Neural cell (in vitro differentiated cells): Measurements from ENCODE around the gene SORCS1. TPM values are rescaled to one million over a fixed set of nuclear protein-coding genes. Genes with fewer than 3 reads are reported as not detected.

ENCODE experiments used
- H2AFZ ChIP-seq: fragments of 200-600, 300-800 bp; sonication (generic), shearing (Covaris generic); 2 replicates; pipeline ENCODE4 v1.6.0; 2014; ENCODE audit warnings: low read depth, mild to moderate bottlenecking, antibody characterized with exemption, low read length, moderate library complexity
- H3F3A ChIP-seq: fragments of 200-600 bp; shearing (Covaris generic); 2 replicates; pipeline ENCODE4 v1.6.1; 2016; ENCODE audit warnings: mild to moderate bottlenecking, moderate library complexity, mixed read lengths, antibody characterized with exemption, low read length; ENCODE audit not compliant: insufficient read depth, poor library complexity, severe bottlenecking
- H3K27ac ChIP-seq: fragments of 200-600, 300-800 bp; sonication (generic), shearing (Covaris generic); 2 replicates; pipeline ENCODE4 v1.5.1; 2014; ENCODE audit warnings: mild to moderate bottlenecking, low read length, moderate library complexity
- H3K27me3 ChIP-seq: fragments of 300-800, 200-600 bp; sonication (generic), shearing (Covaris generic); 2 replicates; pipeline ENCODE4 v1.6.0; 2014; ENCODE audit warnings: mild to moderate bottlenecking, low read depth, low read length, moderate library complexity; ENCODE audit not compliant: insufficient read depth
- H3K36me3 ChIP-seq: fragments of 300-800, 200-600 bp; sonication (generic), shearing (Covaris generic); 2 replicates; pipeline ENCODE4 v1.5.1; 2014; ENCODE audit warnings: mild to moderate bottlenecking, antibody characterized with exemption, low read length, moderate library complexity; ENCODE audit not compliant: insufficient read depth
- H3K4me2 ChIP-seq: fragments of 300-800, 200-600 bp; sonication (generic), shearing (Covaris generic); 2 replicates; pipeline ENCODE4 v1.6.0; 2014; ENCODE audit warnings: mild to moderate bottlenecking, low read length
- H3K4me3 ChIP-seq: fragments of 300-800, 200-600 bp; sonication (generic), shearing (Covaris generic); 2 replicates; pipeline ENCODE4 v1.5.1; 2014; ENCODE audit warnings: mild to moderate bottlenecking, low read length, moderate library complexity
- H3K79me2 ChIP-seq: fragments of 200-600 bp; shearing (Covaris generic); replicated peaks from 2 replicates; pipeline ENCODE4 v1.6.0; 2014; ENCODE audit warnings: mild to moderate bottlenecking, low read length, moderate library complexity; ENCODE audit not compliant: insufficient read depth
- H3K9ac ChIP-seq: fragments of 300-800, 200-600 bp; sonication (generic), shearing (Covaris generic); 2 replicates; pipeline ENCODE4 v1.6.1; 2016; ENCODE audit warnings: mild to moderate bottlenecking, low read length, mixed read lengths
- H3K9me2 ChIP-seq: fragments of 200-600 bp; shearing (Covaris generic); 2 replicates; pipeline ENCODE4 v1.6.1; 2016; ENCODE audit warnings: mild to moderate bottlenecking, low read length, mixed read lengths; ENCODE audit not compliant: insufficient read depth
- H3K9me3 ChIP-seq: fragments of 200-600, 300-800 bp; sonication (generic), shearing (Covaris generic); 2 replicates; pipeline ENCODE4 v1.6.1; 2016; ENCODE audit warnings: mild to moderate bottlenecking, mixed run types, low read length, moderate library complexity, mixed read lengths
- H4K20me1 ChIP-seq: fragments of 200-600 bp; shearing (Covaris generic); 2 replicates; pipeline ENCODE4 v1.6.1; 2016; ENCODE audit warnings: mild to moderate bottlenecking, mixed run types; ENCODE audit not compliant: insufficient read depth
- EP300 ChIP-seq: fragments of 450-650 bp; conservative IDR thresholded peaks from 2 replicates; pipeline ENCODE4 v1.6.1; 2014; ENCODE audit warnings: antibody characterized with exemption, mild to moderate bottlenecking, moderate library complexity; ENCODE audit not compliant: poor library complexity, severe bottlenecking
- EZH2 ChIP-seq: fragments of 200-600, 300-800 bp; shearing (Covaris generic), sonication (generic); IDR thresholded peaks from 2 replicates; pipeline ENCODE4 v1.6.1; 2014; ENCODE audit warnings: antibody characterized with exemption, low read length, borderline replicate concordance, mild to moderate bottlenecking; ENCODE audit not compliant: insufficient read depth, poor library complexity, severe bottlenecking
- MXI1 ChIP-seq: fragments of 450-650 bp; conservative IDR thresholded peaks from 2 replicates; pipeline ENCODE4 v1.6.1; 2014; ENCODE audit warnings: antibody characterized with exemption, mild to moderate bottlenecking; ENCODE audit not compliant: poor library complexity, severe bottlenecking
- POLR2AphosphoS5 ChIP-seq: IDR thresholded peaks from 2 replicates; pipeline ENCODE4 v1.6.1; 2012
- REST ChIP-seq: IDR thresholded peaks from 2 replicates; pipeline ENCODE4 v1.6.1; 2012; ENCODE audit warnings: borderline replicate concordance
- SMC3 ChIP-seq: fragments of 450-650 bp; conservative IDR thresholded peaks from 2 replicates; pipeline ENCODE4 v1.6.1; 2014; ENCODE audit warnings: antibody characterized with exemption, mild to moderate bottlenecking, moderate library complexity; ENCODE audit not compliant: poor library complexity
- TAF1 ChIP-seq: IDR thresholded peaks from 2 replicates; pipeline ENCODE4 v1.6.1; 2012; ENCODE audit warnings: low read depth
- polyA plus RNA-seq: library from polyadenylated mRNA; depleted of rRNA; stranded (reverse); fragments of >200 nt; gene quantifications from 2 replicates; pipeline ENCODE4 v1.2.3, GENCODE V29; 2014
- TF ChIP-seq, protein P1 (sequence below): fragments of 450-650 bp; IDR thresholded peaks from 2 replicates; pipeline ENCODE4 v1.5.1; 2014; ENCODE audit warnings: antibody characterized with exemption, mild to moderate bottlenecking, moderate library complexity; ENCODE audit not compliant: poor library complexity, severe bottlenecking

Gene SORCS1
- polyA plus RNA-seq, 1 donor from 2014 or later = 27.0 TPM

- Histone ChIP-seq H3K79me2 (no peaks in the 10 kb centered on the region), H3K27ac (no peak overlapping the region), H4K20me1 (no peaks in the 10 kb centered on the region), H3K9me3 (no peaks in the 10 kb centered on the region), H3F3A (no peaks in the 10 kb centered on the region), H3K27me3 (no peaks in the 10 kb centered on the region), H3K4me3 (no peak overlapping the region), H3K9me2 (no peaks in the 10 kb centered on the region), H2AFZ (no peak overlapping the region), H3K4me2 (no peak overlapping the region), H3K36me3 (no peaks in the 10 kb centered on the region), H3K9ac (no peak overlapping the region)
- TF ChIP-seq EP300 (no peak), POLR2AphosphoS5 (peak; percentile 41)
Observed at GRCh38 chr10:107032700-107033401, 131.7 kb downstream of the SORCS1 start.

DNA sequence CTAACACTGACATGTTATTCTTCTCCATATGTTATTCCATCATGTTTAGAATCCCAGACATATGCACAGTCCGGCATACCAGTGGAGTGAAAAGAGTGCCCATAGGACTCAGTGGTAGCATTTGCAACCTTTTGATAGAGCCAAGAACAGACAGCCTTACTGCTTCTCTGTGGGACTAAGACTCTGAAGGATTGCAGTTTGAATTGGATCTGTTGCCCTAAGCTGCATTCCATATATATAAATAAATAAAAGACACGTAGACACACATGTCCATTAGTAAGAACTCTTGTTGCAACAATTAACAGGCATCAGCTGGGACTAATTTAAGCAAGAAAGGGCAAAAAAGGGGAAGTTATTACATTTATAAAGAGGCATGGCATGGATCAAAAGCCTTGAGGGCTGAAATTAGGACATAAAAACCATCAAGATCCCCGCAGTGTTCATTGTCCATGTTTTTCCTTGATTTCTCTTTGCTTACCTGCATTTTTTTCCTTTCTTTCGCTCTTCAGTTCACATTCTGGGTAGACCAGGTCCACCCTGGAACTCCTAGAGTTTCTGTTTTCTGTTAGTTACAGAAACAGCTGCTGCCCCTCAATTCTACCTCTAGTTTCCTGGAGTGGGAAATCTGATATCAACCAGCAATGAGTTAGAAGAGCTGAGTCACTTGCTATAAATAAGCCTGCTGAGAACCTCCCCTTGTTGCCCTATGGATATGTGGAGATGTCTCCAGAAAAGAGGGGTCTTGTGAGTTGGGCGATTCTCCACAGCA, 132.4 kb downstream of the SORCS1 start:
- Histone ChIP-seq H2AFZ (no peak overlapping the region), H3K27ac (no peak overlapping the region), H3F3A (no peaks in the 10 kb centered on the region), H3K79me2 (no peaks in the 10 kb centered on the region), H3K9me3 (no peaks in the 10 kb centered on the region), H3K9me2 (no peaks in the 10 kb centered on the region), H3K4me3 (no peak overlapping the region), H3K9ac (no peak overlapping the region), H3K4me2 (no peak overlapping the region), H3K36me3 (no peaks in the 10 kb centered on the region), H4K20me1 (no peaks in the 10 kb centered on the region), H3K27me3 (no peaks in the 10 kb centered on the region)
- TF ChIP-seq TAF1 (no peak), REST (no peak), EP300 (no peak), EZH2 (no peak)
- TF ChIP-seq, protein P1, sequence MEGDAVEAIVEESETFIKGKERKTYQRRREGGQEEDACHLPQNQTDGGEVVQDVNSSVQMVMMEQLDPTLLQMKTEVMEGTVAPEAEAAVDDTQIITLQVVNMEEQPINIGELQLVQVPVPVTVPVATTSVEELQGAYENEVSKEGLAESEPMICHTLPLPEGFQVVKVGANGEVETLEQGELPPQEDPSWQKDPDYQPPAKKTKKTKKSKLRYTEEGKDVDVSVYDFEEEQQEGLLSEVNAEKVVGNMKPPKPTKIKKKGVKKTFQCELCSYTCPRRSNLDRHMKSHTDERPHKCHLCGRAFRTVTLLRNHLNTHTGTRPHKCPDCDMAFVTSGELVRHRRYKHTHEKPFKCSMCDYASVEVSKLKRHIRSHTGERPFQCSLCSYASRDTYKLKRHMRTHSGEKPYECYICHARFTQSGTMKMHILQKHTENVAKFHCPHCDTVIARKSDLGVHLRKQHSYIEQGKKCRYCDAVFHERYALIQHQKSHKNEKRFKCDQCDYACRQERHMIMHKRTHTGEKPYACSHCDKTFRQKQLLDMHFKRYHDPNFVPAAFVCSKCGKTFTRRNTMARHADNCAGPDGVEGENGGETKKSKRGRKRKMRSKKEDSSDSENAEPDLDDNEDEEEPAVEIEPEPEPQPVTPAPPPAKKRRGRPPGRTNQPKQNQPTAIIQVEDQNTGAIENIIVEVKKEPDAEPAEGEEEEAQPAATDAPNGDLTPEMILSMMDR = no peak

DNA sequence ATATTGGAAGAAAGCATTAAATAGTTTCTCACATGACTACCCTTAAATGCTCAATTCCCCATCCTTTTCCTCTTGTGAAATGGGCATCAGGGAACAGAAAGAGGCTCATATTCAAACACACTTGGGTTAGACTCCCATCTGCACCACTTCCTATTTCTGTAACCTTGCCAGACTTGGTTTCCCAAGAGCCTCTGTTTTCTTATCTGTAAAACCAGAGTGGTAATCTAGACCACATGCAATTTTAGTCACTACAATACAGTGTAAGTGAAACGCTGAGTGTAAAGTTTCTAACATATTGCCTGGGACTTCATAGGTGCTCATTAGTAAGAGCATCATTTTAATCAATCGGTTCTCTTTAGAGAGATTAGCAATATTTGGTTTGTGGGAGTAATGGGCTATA, 136.3 kb downstream of the SORCS1 start:
- Histone ChIP-seq H3K79me2 (no peaks in the 10 kb centered on the region), H3K4me3 (no peak overlapping the region), H3K36me3 (no peaks in the 10 kb centered on the region), H3K4me2 (no peak overlapping the region), H2AFZ (no peak overlapping the region), H3F3A (no peaks in the 10 kb centered on the region), H3K9me2 (no peaks in the 10 kb centered on the region), H3K9ac (no peak overlapping the region), H4K20me1 (no peaks in the 10 kb centered on the region), H3K27ac (no peak overlapping the region), H3K27me3 (no peaks in the 10 kb centered on the region), H3K9me3 (no peaks in the 10 kb centered on the region)
- no peak for TF ChIP-seq EZH2
- no peak for TF ChIP-seq SMC3
- no peak for TF ChIP-seq POLR2AphosphoS5
- TF ChIP-seq TAF1 = no peak
- no peak for TF ChIP-seq MXI1
